Dermis microvascular lymphatic vessel endothelial cell (primary cell): ENCODE results near the gene LDLRAD3. TPM values are rescaled to one million over a fixed set of nuclear protein-coding genes. Genes with fewer than 3 reads are reported as not detected.
"Not testable (repeated sequence)": the region's sequence is repeated elsewhere in the genome, so short reads cannot be mapped to it uniquely, and the experiment has no call there.

Source experiments
- DNase-seq, 2 donors: peaks; one replicate each; pipeline versions ENCODE4 v3.0.0 to v3.0.0-alpha.2; 2010; ENCODE audit warnings: low read depth in 2 of 2
- total RNA-seq: library from RNA; depleted of rRNA; stranded (reverse); fragments of >200 nt; gene quantifications from 2 replicates; pipeline ENCODE4 v1.2.1, GENCODE V29; 2014

Gene LDLRAD3, protein sequence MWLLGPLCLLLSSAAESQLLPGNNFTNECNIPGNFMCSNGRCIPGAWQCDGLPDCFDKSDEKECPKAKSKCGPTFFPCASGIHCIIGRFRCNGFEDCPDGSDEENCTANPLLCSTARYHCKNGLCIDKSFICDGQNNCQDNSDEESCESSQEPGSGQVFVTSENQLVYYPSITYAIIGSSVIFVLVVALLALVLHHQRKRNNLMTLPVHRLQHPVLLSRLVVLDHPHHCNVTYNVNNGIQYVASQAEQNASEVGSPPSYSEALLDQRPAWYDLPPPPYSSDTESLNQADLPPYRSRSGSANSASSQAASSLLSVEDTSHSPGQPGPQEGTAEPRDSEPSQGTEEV
- 4.5 and 9.1 TPM in 2 replicates for total RNA-seq

DNA sequence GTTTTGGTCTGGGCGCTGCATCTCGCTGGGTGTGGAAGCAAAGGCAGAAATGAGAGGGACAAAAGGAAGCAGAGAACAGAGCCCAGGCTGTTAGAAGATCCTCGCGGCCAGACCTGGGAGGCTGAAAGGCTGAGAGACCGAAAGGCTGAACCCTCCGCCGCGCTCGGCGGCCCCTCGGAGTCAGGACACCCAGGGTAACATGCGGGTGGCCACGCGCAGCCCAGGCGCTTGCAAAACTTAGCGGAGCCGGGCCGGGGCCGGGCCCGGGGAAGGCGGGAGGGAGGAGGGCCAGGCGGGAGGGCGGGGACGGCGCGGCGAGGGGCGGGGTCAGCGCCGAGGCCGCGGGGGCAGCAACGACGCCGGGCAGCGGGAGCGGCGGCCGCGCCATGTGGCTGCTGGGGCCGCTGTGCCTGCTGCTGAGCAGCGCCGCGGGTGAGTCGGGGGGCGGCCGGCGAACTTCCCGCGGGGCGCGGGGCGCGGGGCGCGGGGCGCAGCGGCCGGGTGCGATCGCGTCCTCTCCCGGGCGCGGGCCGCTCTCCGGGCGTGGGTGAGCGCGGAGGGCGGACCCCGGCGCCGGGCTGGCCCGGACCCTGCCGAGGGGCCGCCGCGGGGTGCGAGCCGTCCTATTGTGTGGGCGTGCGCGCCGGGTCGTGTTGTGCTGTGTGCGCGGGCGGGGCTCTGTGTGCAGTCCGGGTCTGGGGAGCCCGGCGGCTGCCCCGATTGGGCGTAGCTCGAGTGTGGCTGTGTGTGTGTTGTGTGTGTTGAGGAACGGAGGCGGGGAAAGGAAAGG lies at the start of gene LDLRAD3:
Gene LDLRAD3, plus strand, starts transcription at position 350 of the 790 bp plus-strand sequence. Its CDS starts 37 bp downstream, at position 387.
- DNase-seq, result peak in 1 of 2 donors; percentile 83

DNA sequence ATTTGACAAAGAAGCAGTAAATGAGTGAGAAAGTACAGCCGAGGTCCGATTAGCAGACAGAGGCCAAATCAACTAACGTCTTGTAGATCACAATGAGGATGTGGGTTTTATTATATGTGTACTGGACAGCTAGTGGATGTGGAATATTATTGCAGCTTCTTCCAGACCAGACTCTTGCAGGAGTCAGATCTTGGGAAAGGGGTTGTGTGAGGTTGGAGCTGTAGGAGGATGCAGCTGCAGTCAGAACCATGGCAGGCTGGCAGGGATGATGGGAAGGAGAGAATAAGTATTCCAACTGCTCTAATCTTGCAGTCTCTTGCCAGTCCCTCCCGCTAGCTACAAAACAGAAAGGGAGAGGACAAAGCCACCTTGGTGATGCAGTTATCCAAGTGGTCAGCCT lies 46.8 kb upstream of the LDLRAD3 start:
- no peak for DNase-seq

DNA sequence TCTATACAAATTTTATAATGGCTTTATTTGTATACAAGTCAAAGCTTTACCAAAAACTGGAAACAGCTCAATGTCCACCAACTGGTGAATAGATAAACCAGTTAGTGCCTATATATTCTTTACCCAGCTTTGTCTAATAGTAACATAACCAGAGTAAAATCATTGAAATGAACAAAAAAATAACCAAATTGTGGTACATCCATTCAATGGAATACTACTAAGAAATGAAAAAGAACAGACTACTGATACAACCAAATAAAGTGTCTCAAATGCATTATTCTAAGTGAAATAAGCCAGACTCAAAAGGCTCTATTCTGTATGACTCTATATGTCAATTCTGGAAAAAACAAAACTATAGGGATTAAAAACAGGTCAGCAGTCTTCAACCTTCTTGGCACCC lies 40.9 kb upstream of the LDLRAD3 start:
- no peak for DNase-seq

DNA sequence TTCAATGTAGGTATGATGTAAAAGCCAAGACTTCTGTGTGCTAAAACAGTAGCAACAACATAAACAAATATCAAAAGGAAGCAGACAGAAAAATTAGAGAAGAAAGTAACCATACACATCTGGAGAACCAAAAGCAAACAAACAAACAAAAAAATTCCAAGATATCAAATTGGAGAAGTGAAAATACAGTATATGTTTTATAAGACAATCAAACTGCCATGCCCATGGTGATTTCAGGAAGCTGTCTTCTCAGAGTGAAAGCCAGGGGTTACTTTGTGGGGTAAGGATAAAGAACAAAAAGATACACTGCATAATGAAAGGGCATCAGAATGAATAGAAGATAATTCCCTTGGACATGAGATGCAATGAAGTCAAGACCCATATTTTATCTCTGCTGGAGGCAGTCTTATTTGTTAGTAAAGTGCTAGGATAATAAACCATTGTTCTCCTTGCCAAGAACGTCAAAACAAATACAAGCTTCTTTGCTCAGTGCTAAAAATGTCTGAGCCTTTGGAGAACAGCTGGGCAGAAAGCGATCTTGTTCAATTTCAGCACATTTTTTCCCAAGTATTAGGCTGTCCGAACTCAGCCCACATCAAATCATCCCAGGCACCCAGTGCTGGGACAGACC lies 38.1 kb upstream of the LDLRAD3 start:
- no peak for DNase-seq

DNA sequence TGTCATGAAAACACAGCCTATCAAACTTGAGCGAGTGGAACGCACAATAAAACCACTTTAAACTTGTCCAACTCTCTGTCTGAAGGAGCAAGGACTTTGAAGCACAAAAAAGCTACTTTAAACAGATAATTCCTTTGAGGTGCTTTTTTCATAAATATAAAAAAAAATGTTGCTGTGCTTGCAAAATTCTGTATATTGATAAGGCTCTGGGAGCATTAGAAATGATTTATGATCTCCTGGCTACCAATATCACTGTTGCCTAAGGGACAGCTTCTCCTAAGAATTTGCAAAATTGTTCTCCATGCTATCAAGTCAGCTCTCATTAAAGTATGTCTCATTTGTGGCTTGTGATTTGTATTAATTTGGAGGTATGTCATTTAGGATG lies 37.6 kb upstream of the LDLRAD3 start:
- no peak for DNase-seq

DNA sequence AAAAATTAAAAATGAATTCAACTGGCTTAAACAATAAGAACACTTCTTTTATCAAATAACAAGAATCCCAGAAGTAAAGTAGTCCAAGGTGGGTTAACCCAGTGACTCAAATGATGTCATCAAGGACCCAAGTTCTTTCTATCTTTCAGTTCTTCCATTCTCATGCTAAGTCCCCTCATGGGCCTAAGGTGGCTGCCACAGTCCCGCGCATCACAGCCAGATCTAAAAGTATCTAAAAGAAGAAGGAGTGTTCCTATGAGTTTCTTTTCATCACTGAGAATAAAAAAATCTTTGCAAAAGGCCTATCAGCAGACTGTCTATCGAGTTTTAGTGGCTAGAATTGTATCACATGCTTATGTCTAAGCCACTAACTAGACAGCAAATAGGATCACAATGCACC lies 37.2 kb upstream of the LDLRAD3 start:
- no peak for DNase-seq

DNA sequence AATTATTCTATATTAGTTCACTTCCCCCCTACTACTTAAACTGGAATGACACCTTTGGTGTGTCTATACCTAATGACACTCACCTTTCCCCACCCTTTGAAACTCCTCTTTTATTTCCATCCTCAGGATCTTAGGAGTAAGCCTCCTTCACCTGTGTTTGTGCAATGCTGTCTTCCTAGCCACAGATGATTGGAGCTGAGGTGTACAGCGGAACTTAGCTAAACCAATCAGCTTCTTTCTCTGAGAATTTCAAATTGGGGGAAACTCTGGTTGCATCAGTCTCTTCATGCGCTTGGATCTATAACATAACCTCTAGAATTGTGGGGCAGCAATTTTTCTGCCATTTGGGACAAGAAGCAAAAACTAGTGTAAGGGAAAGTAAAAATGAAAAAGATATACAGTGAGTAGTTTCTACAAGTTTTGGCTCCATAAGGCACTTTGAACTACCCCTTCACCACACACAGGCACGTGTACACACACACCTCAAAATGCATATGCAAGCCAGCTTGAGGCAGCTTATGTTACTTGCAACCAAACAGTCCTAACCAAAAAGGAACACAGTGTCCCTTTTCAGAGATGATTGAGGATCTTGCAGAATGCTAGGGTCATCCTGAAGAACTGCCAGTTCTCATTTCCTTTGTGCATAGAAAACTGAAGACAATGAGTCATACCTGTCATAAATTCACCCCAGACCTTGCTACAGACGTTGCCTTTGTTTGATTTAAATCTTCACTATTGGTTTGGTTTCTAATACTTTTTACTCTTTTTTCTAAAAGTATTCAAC lies 36.0 kb upstream of the LDLRAD3 start:
- DNase-seq, result peak in 1 of 2 donors; percentile 68

DNA sequence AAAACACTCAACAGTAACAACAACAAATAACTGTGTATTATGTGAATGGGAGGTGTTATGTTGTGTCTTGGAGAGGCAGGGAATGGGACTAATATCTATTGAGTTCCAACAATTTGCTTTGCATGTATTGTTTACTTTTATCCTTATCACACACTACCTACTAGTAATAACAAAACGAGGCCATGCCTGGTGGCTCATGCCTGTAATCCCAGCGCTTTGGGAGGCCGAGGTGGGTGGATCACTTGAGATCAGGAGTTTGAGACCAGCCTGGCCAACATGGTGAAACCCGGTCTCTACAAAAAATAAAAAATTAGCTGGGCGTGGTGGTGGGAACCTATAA lies 35.5 kb upstream of the LDLRAD3 start:
- DNase-seq, result not testable (repeated sequence)

DNA sequence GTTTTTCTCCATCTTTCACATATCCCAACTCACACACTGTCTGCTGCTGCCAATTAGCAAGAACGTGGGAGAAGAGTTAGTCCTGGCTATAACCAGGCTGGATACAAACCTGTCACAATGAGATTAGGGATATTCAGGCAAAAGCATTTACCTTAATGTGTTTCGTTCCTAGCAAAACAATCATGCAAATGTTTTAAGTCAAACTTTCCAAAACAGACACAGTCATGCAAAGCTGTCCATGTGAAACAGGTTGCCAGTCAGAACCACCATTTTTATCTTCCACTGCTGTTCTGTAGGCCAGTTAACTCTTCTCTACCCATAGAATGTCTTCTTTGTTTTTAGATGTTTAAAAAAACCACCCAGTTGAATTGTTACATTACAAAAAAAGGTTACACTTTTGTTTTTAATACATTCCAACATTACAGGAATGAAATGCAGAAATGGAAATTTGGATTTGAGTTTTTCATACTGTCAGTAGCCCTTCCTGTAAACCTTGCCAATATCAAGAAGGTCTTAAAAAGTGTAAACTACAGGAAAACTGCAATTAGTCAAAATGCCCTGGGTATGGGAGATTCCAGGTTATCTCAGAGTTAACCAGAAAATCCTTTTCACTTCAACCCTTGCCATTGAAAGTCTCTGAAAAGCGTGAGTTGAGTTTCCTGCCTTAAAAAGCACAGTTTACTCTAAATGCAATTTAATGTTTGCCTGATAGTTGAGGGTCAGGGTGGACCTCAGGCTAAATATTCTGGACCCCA lies 34.2 kb upstream of the LDLRAD3 start:
- DNase-seq, result peak; percentile 28 to 36

DNA sequence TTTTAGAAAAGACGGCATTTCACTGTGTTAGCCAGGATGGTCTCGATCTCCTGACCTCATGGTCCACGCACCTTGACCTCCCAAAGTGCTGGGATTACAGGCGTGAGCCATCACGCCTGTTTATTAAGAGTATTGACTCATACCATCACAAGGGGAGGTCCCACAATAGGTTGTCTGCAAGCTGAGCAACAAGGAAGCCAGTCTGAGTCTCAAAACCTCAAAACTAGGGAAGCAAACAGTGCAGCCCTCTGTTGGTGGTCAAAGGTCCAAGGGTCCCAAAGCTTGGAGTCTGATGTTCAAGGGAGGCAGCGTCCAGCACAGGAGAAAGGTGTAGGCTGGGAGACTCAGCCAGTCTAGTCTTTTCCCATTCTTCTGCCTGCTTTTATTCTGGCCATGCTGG lies 32.8 kb upstream of the LDLRAD3 start:
- DNase-seq, result no peak

DNA sequence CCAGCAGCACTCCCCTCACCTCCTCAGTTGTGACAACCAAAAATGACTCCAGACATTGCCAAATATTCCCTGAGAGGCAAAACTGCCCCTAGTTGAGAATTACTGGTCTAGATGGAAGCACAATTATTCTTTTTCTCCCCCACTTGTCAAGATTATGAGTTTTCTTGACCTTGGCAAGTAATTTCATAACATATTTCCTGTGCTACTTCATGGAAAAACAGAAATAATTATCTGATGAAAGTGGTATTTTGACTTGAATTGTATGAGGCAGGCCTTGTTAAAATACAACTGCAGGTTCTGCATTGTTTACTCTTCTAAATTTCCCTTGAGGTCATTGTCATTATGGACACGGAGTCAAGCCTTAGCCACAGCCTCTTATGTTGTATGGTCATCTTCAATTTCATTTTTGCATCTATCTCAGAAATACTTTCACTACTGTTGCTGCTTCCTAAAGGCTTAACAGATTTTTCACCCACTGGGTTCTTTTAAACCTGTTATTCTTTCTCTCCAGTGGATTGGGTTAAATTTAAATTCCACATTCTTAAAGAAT lies 32.2 kb upstream of the LDLRAD3 start:
- DNase-seq, result peak in 1 of 2 donors; percentile 19

DNA sequence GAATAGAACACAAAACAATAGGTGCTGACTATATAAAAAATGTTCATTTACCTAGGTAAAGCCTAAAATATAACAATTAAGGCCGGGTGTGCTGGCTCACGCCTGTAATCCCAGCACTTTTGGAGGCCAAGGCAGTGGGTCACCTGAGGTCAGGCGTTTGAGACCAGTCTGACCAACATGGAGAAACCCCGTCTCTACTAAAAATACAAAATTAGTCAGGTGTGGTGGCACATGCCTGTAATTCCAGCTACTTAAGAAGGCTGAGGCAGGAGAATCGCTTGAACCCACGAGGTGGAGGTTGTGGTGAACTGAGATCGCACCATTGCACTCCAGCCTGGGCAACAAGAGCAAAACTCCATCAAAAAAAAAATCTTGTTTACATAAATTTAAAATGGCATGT lies 31.4 kb upstream of the LDLRAD3 start:
- DNase-seq, result not testable (repeated sequence)

DNA sequence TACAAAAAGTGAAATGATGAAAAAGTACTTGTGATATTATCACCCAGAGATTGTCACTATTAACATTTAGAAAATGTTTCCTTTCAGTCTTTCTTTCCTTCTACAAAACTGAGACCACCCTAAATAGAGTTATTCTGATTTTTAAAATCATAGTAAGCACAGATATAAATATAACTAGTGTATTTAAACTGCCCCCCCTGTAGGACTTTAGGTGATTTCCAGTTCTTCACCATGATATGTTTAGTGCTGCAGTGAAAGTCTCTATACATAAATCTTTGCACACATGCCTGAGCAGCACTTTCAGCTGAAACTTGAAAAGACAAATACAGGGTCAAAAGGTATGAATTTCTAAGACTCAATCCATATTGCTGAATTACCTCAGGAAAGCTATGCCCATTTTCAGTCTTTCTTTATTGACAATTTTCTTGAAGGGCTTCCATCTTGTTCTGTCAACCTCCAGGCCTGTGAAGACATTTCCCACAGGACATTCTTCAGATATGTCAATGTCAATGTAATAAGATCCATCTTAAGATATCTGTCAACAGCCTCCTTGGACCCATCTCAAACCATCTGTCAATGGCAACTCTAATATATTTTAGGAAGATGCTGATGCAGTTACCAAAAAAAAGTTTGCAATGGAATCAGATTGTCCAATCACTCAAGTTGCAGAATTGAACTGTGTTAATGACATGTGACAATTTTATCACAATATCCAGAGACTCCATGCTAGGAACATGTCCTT lies 30.8 kb upstream of the LDLRAD3 start:
- DNase-seq, result no peak

DNA sequence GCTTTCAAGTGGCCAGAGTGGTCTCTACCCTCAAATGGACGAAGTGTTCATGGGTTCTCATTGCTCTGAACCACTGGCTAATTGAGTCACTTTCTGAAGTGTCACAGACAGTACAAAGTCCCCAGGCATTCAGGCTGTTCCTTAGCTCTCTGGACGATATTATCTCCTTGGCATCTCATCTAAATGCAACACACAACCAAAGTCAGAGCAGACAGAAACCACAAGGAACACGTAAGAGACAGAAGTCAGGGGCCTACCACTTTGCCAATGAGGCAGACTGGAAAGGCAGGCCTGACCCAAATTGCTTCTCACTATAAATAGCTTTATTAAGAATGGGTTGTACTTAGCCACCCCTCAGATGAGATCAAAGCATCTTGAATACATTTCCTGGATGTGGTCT lies 29.0 kb upstream of the LDLRAD3 start:
- DNase-seq, result no peak

DNA sequence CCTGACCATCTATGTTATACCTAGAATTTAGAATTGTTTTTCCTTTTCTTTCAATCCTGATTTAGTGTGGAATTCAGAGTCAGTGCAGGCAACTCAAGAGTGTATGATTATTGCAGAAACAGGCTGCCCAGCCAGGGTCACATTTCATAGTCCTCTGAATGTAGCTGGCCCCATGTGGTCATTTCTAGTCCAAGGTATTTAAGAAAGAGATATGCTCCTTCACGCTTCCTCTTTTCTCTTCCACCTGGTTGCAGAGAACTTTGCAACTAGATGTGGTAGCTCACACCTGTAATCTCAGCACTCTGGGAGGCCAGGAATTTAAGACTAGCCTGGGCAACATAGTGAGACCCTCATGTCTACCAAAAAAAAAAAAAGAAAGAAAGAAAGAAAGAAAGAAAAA lies 27.6 kb upstream of the LDLRAD3 start:
- no peak for DNase-seq

DNA sequence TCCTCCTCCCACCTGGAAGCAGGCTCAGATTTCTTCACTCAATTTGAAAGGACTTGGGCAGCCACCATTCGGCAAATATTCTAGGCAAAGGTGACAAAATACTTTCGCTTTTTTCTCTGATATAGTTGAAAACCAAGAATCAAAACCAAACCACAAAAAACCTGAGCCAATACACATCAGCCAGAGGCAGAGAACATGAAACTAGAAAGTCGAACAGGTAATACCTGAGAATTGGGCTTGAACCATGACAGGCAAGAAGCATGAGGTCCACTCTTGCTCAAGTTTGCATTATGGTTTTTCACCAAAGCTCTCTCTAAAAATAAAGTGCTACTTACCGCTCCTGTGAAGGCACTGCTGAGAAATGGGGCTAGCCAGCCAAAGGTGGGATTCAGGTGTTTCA lies 26.2 kb upstream of the LDLRAD3 start:
- no peak for DNase-seq

DNA sequence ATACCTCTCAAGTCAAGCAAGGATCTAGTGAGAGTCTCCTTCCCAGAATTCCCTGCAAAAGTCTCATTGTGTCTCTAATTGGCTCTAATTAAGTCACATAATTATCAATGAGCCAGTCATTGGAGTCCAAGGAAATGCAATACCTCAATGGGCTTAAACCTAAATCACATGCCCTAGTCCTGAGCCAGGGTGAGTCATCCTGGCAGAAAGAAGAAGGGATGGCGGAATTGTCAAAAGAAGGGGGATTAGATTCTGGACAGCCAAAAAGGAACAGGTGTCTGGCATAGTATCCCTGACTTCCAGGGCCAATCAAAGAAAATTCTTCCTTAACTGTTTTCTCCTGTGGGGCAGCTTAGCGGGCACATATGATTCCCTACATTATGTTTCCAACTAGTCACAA lies 25.1 kb upstream of the LDLRAD3 start:
- no peak for DNase-seq

DNA sequence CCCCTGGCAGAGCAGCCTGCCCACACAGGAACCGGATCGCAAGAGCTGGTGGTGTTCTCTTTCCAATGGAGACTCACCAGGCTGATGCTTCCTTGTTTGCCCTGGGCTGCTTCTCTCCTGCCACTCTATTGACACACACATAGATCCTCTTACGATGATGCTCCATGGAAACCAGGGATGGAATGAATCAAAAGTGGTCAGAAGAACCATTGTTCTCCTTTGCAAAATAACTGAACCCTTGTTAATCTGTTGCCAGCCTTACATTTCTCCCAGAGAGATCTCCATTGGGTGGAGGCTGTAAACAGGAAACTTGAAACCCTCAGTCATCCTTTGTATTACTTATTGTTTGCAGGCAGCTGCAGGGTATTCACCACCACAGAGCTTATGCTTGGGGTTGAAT lies 24.6 kb upstream of the LDLRAD3 start:
- peak in 1 of 2 donors; percentile 61 for DNase-seq

DNA sequence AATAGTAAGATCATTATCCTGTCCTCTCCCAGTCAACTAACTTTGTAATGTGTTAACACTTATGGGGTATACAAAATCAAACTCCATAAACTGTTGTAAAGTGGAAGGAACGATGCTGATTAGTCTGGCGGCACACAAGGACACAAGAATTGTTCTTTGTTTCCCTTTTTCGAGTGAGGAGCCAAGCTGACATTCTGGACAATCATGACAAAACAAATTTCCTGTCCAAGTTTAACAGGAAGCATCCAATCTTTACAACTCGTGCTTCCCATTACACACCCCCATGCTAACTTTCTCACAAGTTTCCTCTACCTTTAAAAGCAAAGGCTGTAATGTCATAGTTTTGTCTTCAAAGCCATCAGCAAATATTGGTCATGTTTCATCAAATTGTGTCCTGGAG lies 20.4 kb upstream of the LDLRAD3 start:
- peak; percentile 44 to 73 for DNase-seq

DNA sequence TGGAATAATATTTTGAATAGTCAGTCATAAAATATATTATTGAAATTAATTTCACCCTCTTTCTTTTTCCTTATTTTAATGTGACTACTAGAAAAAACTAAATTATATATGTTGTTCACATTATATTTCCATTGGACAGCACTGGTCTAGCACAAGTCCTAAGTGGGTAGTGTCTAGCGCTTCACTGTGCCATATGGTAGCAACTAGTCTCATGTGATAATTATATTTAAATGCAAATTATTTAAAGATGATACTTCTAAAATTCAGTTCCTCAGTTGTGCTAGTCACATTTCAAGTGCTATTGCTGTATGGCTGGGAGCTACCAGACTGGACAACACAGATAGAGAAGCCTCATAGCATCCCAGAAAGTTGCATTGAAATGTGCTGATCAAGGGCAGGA lies 19.1 kb upstream of the LDLRAD3 start:
- DNase-seq, result no peak
